GM12878 (cell line): ENCODE data around the gene ZNF335. TPM values are rescaled to one million over a fixed set of nuclear protein-coding genes. Genes with fewer than 3 reads are reported as not detected.

Experiments
- ATAC-seq: fragments of 200-7000 bp; cut with Tn5 transposase; 3 replicates; pipeline ENCODE4 v1.9.1; 2020; ENCODE audit warnings: mild to moderate bottlenecking, moderate library complexity
- BruUV-seq: library from RNA; stranded (reverse); fragments of 400-500 nt; replicated peaks from 2 replicates; lab custom pipeline; 2021; lab: Mats Ljungman, UMichigan
- CTCF ChIA-PET: fragments of 300-600 bp; sonication (Branson Sonifier 250); formaldehyde crosslinking; extraction: SDS; loops from one replicate; lab custom pipeline; 2021; ENCODE audit warnings: inconsistent platforms; lab: Yijun Ruan, JAX
- POLR2A ChIA-PET: fragments of 350-600 bp; formaldehyde crosslinking; extraction: SDS; loops from one replicate; lab custom pipeline; 2021; ENCODE audit warnings: inconsistent platforms; lab: Charles Lee
- RAD21 ChIA-PET: fragments of 300-600 bp; sonication (Branson Sonifier 250); formaldehyde crosslinking; loops from one replicate; lab custom pipeline; 2023; ENCODE audit warnings: antibody characterized with exemption; ENCODE audit not compliant: unreplicated experiment; lab: Charles Lee
- SMC1A ChIA-PET: fragments of 300-600 bp; sonication (Branson Sonifier 250); formaldehyde crosslinking; loops from one replicate; lab custom pipeline; 2023; ENCODE audit not compliant: unreplicated experiment, uncharacterized antibody; lab: Charles Lee
- DNase-seq: peaks from one replicate; pipeline ENCODE4 v3.0.0-alpha.2; 2011; ENCODE audit warnings: low read depth, low spot score
- FAIRE-seq: peaks from 3 replicates; lab custom pipeline; 2011; peaks lifted over from hg19 to GRCh38; lab: Jason Lieb, UNC
- H2AFZ ChIP-seq: 2 replicates; pipeline ENCODE4 v1.6.0; 2011; ENCODE audit warnings: low read depth, low read length, control low read depth; ENCODE audit not compliant: control insufficient read depth
- H3K27ac ChIP-seq: 2 replicates; pipeline ENCODE4 v1.5.1; 2011; ENCODE audit warnings: control low read depth; ENCODE audit not compliant: control insufficient read depth, insufficient read depth
- H3K27me3 ChIP-seq, 2 experiments: replicated peaks in 1 of 2; 2 replicates each; pipeline versions ENCODE4 v1.6.0 to v1.6.1; 2011; ENCODE audit warnings: low read length in 1 of 2; ENCODE audit not compliant: control insufficient read depth in 2 of 2, insufficient read depth in 2 of 2
- H3K36me3 ChIP-seq, 2 experiments: 2 replicates each; pipeline ENCODE4 v1.5.1; 2011; ENCODE audit warnings: low read length in 1 of 2; ENCODE audit not compliant: control insufficient read depth in 2 of 2, insufficient read depth in 2 of 2
- H3K4me1 ChIP-seq: 2 replicates; pipeline ENCODE4 v1.6.1; 2011; ENCODE audit warnings: mild to moderate bottlenecking, low read length, moderate library complexity, mixed read lengths; ENCODE audit not compliant: control insufficient read depth, insufficient read depth
- H3K4me2 ChIP-seq: 2 replicates; pipeline ENCODE4 v1.6.0; 2011; ENCODE audit warnings: control low read depth; ENCODE audit not compliant: control insufficient read depth, insufficient read depth
- H3K4me3 ChIP-seq: fragments of 200-600 bp; sonication (generic); 2 replicates; pipeline ENCODE4 v1.5.1; 2016
- H3K79me2 ChIP-seq: 2 replicates; pipeline ENCODE4 v1.6.0; 2011; ENCODE audit warnings: low read length; ENCODE audit not compliant: control insufficient read depth, insufficient read depth
- H3K9ac ChIP-seq: 2 replicates; pipeline ENCODE4 v1.8.0; 2011; ENCODE audit warnings: low read length, control low read depth, mixed read lengths; ENCODE audit not compliant: control insufficient read depth, insufficient read depth
- H3K9me3 ChIP-seq: replicated peaks from 3 replicates; pipeline ENCODE4 v1.5.1; 2011; ENCODE audit warnings: mild to moderate bottlenecking, low read length; ENCODE audit not compliant: control insufficient read depth, insufficient read depth
- H4K20me1 ChIP-seq: 2 replicates; pipeline ENCODE4 v1.6.0; 2011; ENCODE audit not compliant: control insufficient read depth, insufficient read depth
- LARP7 ChIP-seq: fragments of 450-650 bp; IDR thresholded peaks from 2 replicates; pipeline ENCODE4 v1.6.1; 2017; ENCODE audit warnings: mild to moderate bottlenecking
- MEF2A ChIP-seq: IDR thresholded peaks from 2 replicates; pipeline ENCODE4 v1.6.1; 2011; ENCODE audit warnings: low read depth, mild to moderate bottlenecking, low read length, moderate library complexity; ENCODE audit not compliant: insufficient read depth
- NFXL1 ChIP-seq: fragments of 450-650 bp; IDR thresholded peaks from 2 replicates; pipeline ENCODE4 v1.6.1; 2017; ENCODE audit warnings: antibody characterized with exemption, mild to moderate bottlenecking, borderline replicate concordance
- RAD21 ChIP-seq: IDR thresholded peaks from 2 replicates; pipeline ENCODE4 v1.6.1; 2011; ENCODE audit warnings: mild to moderate bottlenecking, low read depth, low read length, moderate library complexity; ENCODE audit not compliant: insufficient read depth
- RCOR1 ChIP-seq: conservative IDR thresholded peaks from 2 replicates; pipeline ENCODE4 v1.6.1; 2012; ENCODE audit warnings: low read depth, low read length, improper control_type of control experiment
- SKIL ChIP-seq: fragments of 450-650 bp; IDR thresholded peaks from 2 replicates; pipeline ENCODE4 v1.6.1; 2017; ENCODE audit warnings: mild to moderate bottlenecking, low read depth, inconsistent platforms; ENCODE audit not compliant: poor library complexity, severe bottlenecking
- SMARCA5 ChIP-seq: fragments of 450-650 bp; IDR thresholded peaks from 2 replicates; pipeline ENCODE4 v1.6.1; 2017; ENCODE audit warnings: mild to moderate bottlenecking
- WRNIP1 ChIP-seq: IDR thresholded peaks from 2 replicates; pipeline ENCODE4 v1.6.1; 2011; ENCODE audit warnings: low read depth, low read length, improper control_type of control experiment, borderline replicate concordance
- ZZZ3 ChIP-seq: IDR thresholded peaks from 2 replicates; pipeline ENCODE4 v1.6.1; 2011; ENCODE audit warnings: low read depth; ENCODE audit not compliant: control insufficient read depth, insufficient read length
- WGBS: methylation state at CpG from one replicate; pipeline ENCODE4 v1.1.6; 2016; ENCODE audit warnings: low lambda C conversion rate; ENCODE audit not compliant: insufficient replicate concordance, insufficient coverage; ENCODE audit errors: missing lambda C conversion rate; 5-methylcytosine and 5-hydroxymethylcytosine counted together
- in situ Hi-C: fragments of 300-500 bp; cut with MboI; formaldehyde crosslinking; loops from 9 replicates; pipeline ENCODE4 v1.14.3; 2018; ENCODE audit warnings: mixed read lengths
- intact Hi-C: fragments of 100-400 bp; cut with micrococcal nuclease; formaldehyde crosslinking; loops from one replicate; pipeline ENCODE4 v1.14.2; 2022; ENCODE audit not compliant: unreplicated experiment
- polyA plus RNA-seq, 11 experiments: library from polyadenylated mRNA; depleted of rRNA in 4 of 11; unstranded in 6 of 11; stranded (reverse) in 5 of 11; fragments of >200 nt; fragmentation: Nextera tagmentation in 4 of 11; fragmentation: Illumina TruSeq in 1 of 11; extraction: Ambion mirVana in 4 of 11; extraction: Trizol in 1 of 11; gene quantifications; 1 replicate in 1 of 11; 2 replicates in 10 of 11; pipeline versions ENCODE4 v1.2.1 to v1.2.3, GENCODE V29; 2011 to 2016; ENCODE audit warnings: inconsistent platforms in 2 of 11, missing spikeins in 2 of 11, low read depth in 1 of 11
- total RNA-seq, 4 experiments: library from RNA; depleted of rRNA in 3 of 4; stranded (reverse); fragments of >200 nt in 3 of 4; fragmentation: Illumina TruSeq in 1 of 4; extraction: Trizol in 1 of 4; gene quantifications; 2 replicates each; pipeline versions ENCODE4 v1.2.1 to v1.2.3, GENCODE V29; 2013 to 2021
- TF ChIP-seq, protein P1 (sequence below): IDR thresholded peaks from 2 replicates; pipeline ENCODE4 v1.6.1; 2012; ENCODE audit warnings: mild to moderate bottlenecking, low read depth, low read length
- TF ChIP-seq, protein P2 (sequence below): fragments of 450-650 bp; formaldehyde crosslinking; IDR thresholded peaks from 2 replicates; pipeline ENCODE4 v1.5.0; 2022; ENCODE audit warnings: mild to moderate bottlenecking, missing genetic modification characterization
- TF ChIP-seq, protein P3 (sequence below): fragments of 150-350 bp; IDR thresholded peaks from 2 replicates; pipeline ENCODE4 v1.6.1; 2014; ENCODE audit warnings: mild to moderate bottlenecking, low read depth, low read length

Gene ZNF335
- total and polyA plus RNA-seq, 10 of the 15 experiments (the other 5 are each of a cell fraction or from before 2014, with no cell fraction given) = 0.74 to 30.1 (median 14.5) TPM

DNA sequence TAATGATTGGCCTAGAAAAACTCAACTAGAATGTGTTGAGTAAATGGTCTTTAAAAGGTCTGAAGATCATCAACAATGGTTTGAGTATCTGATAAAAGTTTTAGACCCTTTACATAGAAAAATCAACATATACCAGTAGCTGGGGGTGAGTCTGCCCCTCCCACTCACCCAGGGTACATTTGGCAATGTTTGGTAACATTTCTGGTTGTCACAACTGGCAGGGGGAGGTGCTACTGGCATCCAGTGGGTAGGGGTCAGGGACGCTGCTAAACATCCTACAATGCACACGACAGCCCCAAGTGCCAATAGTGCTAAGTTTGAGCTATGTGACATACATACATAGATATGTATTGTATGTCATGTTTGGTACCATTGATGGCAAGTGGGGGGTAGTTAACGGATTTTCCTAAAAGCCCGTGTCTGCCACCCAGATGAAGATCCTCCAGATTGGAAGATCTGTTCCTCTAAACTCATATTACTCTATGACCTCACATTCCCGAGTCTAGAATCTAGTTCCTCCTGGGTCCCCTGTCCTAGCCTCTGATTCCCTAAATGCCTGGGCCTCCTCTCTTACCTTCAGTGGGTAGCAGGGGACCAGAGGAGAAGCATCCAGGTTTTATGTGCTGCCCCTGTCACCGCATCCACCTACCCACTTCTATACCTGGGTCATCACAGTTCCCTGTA, 34.2 kb upstream of the ZNF335 start:
- RAD21 ChIA-PET = no interaction called here
- Histone ChIP-seq H3K27ac (no peak overlapping the region), H3K9ac (no peak overlapping the region), H3K9me3 (no peaks in the 10 kb centered on the region; the same call in 2 of the 3 replicates), H3K4me3 (no peak overlapping the region), H3K4me1 (peaks cover 43% of the 10 kb centered on the region), H3K36me3 (no peaks in the 10 kb centered on the region), H3K79me2 (no peaks in the 10 kb centered on the region), H2AFZ (no peak overlapping the region)
- FAIRE-seq (no peak), DNase-seq (no peak), ATAC-seq (no peak)
- no TSS peak for BruUV-seq
- POLR2A ChIA-PET = interaction anchor here (1.1 kb wide), 1 partner anchor 36 kb away, joined by 3 read pairs; no protein-coding TSS in a partner anchor
- SMC1A ChIA-PET = interaction anchor here (3.2 kb wide), 1 partner anchor 19 kb away, joined by 14 read pairs; no protein-coding TSS in a partner anchor
- CTCF ChIA-PET = interaction anchor here (2.6 to 11.5 kb wide), 2 partner anchors 9 to 18 kb away, joined by 17 to 190 read pairs; no protein-coding TSS in a partner anchor
- in situ Hi-C loops = no loop called here
- 68% methylated on average over 6 of the region's 6 CpGs for WGBS
- TF ChIP-seq ZZZ3 (no peak), SKIL (no peak), MEF2A (no peak), SMARCA5 (no peak), RCOR1 (no peak), NFXL1 (no peak), LARP7 (no peak), WRNIP1 (no peak), RAD21 (no peak)
- TF ChIP-seq, protein P1, sequence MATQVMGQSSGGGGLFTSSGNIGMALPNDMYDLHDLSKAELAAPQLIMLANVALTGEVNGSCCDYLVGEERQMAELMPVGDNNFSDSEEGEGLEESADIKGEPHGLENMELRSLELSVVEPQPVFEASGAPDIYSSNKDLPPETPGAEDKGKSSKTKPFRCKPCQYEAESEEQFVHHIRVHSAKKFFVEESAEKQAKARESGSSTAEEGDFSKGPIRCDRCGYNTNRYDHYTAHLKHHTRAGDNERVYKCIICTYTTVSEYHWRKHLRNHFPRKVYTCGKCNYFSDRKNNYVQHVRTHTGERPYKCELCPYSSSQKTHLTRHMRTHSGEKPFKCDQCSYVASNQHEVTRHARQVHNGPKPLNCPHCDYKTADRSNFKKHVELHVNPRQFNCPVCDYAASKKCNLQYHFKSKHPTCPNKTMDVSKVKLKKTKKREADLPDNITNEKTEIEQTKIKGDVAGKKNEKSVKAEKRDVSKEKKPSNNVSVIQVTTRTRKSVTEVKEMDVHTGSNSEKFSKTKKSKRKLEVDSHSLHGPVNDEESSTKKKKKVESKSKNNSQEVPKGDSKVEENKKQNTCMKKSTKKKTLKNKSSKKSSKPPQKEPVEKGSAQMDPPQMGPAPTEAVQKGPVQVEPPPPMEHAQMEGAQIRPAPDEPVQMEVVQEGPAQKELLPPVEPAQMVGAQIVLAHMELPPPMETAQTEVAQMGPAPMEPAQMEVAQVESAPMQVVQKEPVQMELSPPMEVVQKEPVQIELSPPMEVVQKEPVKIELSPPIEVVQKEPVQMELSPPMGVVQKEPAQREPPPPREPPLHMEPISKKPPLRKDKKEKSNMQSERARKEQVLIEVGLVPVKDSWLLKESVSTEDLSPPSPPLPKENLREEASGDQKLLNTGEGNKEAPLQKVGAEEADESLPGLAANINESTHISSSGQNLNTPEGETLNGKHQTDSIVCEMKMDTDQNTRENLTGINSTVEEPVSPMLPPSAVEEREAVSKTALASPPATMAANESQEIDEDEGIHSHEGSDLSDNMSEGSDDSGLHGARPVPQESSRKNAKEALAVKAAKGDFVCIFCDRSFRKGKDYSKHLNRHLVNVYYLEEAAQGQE = no peak
- TF ChIP-seq, protein P2, sequence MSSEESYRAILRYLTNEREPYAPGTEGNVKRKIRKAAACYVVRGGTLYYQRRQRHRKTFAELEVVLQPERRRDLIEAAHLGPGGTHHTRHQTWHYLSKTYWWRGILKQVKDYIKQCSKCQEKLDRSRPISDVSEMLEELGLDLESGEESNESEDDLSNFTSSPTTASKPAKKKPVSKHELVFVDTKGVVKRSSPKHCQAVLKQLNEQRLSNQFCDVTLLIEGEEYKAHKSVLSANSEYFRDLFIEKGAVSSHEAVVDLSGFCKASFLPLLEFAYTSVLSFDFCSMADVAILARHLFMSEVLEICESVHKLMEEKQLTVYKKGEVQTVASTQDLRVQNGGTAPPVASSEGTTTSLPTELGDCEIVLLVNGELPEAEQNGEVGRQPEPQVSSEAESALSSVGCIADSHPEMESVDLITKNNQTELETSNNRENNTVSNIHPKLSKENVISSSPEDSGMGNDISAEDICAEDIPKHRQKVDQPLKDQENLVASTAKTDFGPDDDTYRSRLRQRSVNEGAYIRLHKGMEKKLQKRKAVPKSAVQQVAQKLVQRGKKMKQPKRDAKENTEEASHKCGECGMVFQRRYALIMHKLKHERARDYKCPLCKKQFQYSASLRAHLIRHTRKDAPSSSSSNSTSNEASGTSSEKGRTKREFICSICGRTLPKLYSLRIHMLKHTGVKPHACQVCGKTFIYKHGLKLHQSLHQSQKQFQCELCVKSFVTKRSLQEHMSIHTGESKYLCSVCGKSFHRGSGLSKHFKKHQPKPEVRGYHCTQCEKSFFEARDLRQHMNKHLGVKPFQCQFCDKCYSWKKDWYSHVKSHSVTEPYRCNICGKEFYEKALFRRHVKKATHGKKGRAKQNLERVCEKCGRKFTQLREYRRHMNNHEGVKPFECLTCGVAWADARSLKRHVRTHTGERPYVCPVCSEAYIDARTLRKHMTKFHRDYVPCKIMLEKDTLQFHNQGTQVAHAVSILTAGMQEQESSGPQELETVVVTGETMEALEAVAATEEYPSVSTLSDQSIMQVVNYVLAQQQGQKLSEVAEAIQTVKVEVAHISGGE (CRISPR knock-in tag) = no peak
- TF ChIP-seq, protein P3, sequence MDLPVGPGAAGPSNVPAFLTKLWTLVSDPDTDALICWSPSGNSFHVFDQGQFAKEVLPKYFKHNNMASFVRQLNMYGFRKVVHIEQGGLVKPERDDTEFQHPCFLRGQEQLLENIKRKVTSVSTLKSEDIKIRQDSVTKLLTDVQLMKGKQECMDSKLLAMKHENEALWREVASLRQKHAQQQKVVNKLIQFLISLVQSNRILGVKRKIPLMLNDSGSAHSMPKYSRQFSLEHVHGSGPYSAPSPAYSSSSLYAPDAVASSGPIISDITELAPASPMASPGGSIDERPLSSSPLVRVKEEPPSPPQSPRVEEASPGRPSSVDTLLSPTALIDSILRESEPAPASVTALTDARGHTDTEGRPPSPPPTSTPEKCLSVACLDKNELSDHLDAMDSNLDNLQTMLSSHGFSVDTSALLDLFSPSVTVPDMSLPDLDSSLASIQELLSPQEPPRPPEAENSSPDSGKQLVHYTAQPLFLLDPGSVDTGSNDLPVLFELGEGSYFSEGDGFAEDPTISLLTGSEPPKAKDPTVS = no peak
- TF ChIP-seq, all 136 proteins: peak for 0
- peaks cover 3 to 8% of the 10 kb centered on the region in 2 experiments; a peak in 3 of 4 replicates for H3K27me3 ChIP-seq
- H3K4me2 ChIP-seq = no peak overlapping the region
- intact Hi-C loops = no loop called here
- no peaks in the 10 kb centered on the region for H4K20me1 ChIP-seq
